Measurements from ENCODE around the gene SEC23A.
"Not testable (repeated sequence)": the region's sequence is repeated elsewhere in the genome, so short reads cannot be mapped to it uniquely, and the experiment has no call there.

SEC23A gene

DNA sequence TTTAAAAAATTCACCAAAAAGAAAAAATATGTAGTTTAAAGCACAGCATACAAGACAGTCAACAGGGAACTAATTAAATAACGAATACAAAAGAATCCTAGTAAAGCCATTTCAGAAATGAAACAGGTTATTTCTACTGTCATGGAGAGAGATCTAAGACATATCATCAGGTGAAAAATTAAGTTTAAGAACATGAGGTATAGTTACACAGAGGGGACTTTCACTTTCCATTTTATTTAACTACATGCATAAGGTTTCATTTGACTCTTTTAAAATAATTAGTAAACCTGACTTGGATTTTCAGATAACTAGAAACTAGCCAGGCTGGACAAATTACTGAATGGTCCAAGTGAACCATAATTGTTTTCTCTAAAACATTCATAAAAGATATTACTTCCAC, 11.3 kb downstream of the SEC23A start:
- no peak for DNase-seq (ENCODE audit: low spot score)

DNA sequence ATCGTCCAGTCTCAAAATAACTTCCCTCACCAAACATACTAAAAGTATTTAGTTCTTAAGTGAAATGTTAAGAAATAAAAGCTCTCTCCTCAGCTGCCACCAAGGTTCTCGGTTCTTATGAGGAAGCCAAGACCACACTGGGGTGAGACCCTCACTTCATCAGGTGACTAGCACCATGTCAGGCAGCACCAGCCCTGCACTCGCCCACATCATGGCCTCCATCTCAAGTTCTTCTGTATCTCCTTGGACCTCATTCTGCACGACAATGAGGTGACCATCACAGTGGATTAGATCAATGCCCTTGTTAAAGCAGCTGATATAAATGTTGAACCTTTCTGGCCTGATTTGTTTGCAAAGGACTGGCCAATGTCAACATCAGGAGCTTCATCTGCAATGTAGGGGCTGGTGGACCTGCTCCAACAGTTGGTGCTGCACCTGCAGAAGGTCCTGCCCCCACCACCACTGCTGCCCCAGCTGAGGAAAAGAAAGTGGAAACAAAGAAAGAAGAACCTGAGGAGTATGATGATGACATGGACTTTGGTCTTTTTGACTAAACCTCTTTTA, 12.4 kb downstream of the SEC23A start:
- DNase-seq (ENCODE audit: low spot score) = no peak

DNA sequence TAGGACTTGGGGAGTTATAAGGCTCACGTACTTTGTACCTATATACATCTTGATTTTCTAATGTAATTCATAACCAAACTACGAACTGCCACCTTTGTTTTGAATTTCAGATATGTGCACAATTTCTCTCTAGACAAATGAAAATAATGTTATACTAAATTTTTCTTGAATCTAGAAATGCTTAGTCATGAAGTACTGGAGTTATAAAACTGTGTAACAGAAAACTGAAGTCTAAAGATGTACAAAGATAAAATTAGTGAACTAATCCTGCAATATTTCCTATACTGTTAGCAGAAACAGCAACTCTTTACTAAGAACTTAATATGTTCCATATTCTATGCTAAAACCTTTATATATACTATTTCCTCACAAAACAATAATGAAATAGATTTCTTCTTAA, 15.5 kb downstream of the SEC23A start:
- DNase-seq (ENCODE audit: low spot score) = no peak

DNA sequence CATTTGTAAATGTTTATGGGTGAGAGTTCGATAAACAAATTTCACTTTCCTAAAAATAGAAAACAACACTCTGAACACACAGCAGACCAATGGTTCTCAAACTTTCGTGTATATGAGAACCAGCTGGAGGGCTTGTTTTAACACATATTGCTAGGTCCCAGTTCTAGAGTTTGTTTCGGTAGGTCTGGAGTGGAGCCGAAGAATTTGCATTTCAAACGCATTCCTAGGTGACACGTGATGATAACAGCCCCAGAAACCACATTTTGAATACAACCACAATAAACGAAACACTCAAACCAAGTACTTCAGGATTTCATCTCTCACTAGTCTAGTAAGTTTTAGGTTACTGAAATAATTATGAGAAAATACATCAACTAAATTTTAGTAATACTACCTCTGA, 17.1 kb downstream of the SEC23A start:
- no peak for DNase-seq (ENCODE audit: low spot score)

DNA sequence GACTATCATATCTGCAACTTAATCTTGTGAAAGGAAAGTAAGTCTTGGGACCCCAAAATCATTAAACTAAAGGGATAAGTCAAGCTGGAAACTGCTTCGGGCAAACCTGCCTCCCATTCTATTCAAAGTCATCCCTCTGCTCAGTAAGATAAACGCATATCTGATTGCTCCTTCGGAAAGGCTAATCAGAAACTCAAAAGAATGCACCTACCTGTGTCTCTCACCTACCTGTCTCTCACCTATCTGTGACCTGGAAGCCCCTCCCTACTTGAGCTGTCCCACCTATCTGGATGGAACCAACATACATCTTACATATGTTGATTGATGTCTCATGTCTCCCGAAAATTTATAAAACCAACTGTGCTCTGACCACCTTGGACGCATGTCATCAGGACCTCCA, 19.9 kb downstream of the SEC23A start:
- no peak for DNase-seq (ENCODE audit: low spot score)

DNA sequence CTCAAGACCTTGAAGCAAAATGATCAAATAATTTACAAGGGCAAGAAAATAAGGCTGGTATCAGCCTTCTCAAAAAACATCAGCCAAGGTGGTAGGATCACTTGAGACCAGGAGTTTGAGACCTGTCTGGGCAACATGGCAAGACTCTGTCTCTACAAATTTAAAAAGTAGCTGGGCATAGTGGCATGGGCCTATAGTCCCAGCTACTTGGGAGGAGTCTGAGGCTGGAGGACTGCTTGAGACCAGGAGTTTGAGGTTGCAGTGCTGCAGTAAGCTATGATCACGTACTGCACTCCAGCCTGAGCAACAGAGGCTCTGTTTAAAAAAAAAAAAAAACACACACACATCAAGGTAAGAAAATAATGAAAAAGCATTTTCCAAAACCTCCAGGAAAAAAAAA, 22.1 kb downstream of the SEC23A start:
- no peak for DNase-seq (ENCODE audit: low spot score)

DNA sequence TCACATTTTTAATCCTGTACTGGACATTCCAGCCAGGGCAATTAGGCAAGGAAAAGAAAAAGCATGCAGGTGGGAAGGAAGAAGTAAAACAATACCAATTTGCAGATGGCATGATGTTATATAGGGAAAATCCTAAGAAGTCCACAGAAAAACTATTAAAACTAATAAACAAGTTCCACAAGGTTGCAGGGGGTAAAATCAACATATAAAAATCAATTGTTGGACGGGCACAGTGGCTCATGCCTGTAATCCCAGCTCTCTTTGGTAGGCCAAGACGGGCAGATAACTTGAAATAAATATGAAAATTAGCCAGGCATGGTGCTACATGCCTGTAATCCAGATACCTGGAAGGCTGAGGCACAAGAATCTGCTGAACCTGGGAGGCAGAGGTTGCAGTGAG, 31.9 kb downstream of the SEC23A start:
- DNase-seq (ENCODE audit: low spot score) = no peak

DNA sequence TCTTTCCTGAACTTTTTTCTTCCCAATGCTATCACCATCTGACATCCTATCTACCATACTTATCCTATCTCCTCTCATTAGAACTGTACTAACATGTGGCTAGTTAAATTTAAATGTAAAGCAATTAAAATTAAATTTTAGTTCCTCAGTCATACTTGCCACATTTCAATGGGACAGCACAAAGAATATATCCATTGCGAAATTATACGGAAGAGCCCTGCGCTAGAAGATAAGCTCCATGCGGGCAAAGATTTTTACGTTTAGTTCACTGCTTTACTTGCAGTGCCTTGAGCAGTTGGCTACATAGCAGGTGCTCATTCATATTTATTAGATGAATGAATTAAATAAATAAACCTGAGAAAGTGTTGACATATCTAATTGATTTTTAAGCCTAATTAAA, 33.1 kb downstream of the SEC23A start:
- DNase-seq (ENCODE audit: low spot score) = no peak

DNA sequence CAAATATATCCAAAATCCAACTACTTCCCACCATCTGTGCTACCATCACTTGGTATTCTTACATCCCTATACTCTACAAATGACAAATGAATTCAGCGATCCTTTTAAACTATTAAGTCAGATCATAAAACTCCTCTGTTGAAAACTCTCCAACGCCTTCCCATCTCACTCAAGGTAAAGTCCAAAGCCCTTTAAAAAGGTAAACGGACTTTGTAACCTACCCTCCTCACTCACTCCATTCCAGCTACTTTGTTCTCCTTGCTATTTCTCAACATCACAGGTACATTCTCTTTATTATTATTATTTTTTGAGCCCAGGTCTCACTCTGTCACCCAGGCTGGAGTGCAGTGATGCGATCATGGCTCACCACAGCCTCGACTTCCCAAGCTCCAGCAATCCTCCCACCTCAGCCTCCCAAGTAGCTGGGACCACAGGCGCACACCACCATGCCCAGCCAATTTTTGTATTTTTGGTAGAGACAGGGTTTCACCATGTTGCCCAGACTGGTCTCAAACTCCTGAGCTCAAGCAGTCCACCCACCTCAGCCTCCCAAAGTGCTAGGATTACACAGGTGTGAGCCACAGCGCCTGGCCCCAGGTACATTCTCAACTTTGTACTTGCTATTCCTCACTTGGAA, 33.7 kb downstream of the SEC23A start:
- DNase-seq (ENCODE audit: low spot score) = not testable (repeated sequence)

DNA sequence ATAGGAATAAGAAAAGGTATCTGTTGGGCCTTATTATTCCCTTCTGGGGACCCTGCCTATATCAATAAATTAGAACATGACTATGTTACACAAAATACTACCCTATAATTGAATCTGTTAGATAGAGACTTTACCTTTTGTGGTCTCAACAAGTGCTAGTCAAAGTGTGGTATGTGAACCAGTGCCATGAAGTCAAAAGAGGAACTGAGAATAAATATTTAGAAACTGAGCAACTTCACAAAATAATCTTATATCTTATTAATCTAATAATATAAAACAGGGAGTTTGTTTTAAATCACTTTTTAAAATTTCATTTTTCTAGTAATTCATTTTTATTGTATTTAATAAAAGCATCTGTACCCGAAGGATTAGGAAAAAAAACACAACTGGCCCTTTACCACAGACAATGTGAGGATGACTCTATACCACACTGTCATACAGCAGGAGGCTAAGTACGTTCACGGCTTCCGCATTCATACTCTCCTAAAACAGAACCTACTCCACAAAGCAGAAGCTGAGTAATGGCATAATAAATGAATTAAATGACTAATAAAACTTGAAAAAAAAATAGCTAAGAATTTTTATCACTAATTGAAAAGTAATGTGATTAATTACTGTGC, 42.1 kb downstream of the SEC23A start:
- DNase-seq (ENCODE audit: low spot score) = no peak

DNA sequence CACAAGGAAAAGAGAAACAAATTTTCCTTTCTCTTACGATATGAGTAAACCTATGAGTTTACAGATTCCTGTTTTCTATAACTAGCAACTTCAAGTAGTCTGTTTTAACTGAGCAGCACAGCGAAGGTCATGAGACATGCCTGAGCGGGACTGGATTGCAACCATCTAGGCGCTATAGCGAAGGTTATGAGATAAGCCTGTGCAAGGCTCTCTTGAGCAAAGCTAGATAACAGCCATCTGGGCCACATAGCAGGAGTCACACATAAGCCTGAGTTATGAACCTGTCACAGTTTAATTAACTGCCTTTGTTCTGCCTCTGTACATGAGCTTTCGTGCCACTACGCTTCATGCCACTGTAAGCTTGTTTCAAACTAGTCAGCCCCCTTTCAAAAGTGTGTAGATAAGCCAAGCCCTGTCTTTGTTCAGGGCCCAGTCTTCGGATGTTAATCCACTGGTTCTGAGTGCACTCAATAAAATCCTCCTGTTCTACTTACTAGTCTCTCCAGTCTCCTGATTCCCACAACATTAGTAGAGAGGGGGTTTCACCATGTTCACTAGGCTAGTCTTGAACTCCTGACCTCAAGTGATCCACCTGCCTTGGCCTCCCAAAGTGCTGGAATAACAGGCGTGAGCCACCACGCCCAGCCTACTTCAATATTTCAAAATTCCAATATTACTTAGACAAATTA, 47.1 kb downstream of the SEC23A start:
- no peak for DNase-seq (ENCODE audit: low spot score)

DNA sequence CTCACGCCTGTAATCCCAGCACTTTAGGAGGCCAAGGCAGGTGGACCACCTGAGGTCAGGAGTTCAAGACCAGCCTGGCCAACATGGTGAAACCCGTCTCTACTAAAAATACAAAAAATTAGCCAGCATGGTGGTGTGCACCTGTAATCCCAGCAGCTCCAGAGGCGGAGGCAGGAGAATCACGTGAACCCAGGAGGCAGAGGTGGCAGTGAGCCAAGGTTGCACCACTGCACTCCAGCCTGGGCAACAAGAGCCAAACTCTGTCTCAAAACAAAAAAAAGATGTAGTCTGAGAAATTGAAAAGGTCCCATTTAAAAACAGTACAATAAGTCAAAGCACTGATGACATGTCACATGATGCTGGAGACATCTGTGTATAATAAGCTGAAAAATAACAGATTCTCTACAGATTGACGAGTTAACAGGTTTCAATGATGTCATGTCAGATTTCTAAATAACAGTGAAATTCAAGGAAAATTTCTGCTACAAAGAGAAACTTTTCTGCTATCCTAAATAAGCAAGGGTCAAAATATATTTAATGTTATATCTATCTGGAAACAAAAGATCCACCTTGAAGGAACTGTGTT, 50.1 kb downstream of the SEC23A start:
- not testable (repeated sequence) for DNase-seq (ENCODE audit: low spot score)

DNA sequence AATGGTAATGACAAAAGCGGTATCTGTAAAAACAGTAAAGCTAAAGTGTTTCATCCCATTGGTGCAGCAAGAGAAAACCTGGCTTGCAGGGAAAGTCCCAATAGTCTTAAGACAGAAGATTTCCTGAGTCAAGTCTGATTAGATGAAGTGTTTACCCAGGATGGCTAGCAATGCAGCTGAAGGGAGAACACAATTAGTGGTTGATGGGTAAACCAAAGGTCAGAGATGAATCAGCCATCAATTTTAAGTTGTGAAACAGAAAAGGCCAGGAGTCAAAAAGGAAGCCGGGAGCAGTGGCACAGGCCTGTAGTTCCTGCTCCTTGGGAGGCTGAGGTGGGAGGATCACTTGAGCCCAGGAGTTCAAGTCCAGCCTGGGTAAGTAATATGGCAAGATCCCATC, 52.6 kb downstream of the SEC23A start:
- DNase-seq (ENCODE audit: low spot score) = no peak

DNA sequence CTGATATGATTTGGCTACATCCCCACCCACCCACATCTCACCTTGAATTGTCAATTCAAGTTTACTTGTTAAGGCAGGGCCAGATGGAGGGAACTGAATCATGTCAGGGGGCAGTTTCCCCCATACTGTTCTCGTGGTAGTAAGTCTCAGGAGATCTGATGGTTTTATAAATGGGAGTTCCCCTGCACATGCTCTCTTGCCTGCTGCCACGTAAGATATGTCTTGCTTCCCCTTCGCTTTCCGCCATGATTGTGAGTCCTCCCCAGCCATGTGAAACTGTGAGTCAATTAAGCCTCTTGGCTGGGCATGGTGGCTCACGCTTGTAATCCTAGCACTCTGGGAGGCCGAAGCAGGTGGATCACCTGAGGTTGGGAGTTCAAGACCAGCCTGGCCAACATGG, 57.1 kb downstream of the SEC23A start:
- DNase-seq (ENCODE audit: low spot score) = not testable (repeated sequence)

DNA sequence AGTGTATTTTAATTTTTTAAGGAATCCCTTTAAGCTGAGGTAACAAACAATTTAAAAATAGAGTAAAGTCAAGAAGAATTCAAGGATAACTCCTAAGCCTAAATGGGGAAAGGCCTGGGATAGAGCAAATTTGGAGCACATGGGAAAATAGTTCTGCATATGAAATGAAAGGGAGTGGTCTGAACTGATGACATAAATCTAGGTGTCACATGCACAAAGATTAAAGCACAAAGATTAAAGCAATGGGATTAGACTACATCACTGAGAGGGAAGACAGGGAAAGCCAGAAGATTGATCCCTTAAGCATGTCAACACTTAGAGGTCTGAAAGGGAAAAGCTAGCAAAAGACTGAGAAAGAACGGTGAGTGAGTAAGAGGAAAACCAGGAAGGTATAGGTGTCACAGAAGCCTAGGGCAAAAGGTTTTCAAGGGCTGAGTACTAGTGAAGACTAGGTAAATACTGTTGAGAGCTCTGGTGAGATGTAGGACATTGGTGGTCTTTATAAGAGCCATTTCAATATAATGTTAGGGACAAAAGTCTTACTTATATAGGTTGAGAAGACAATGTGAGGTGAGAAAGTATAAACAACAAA, 59.6 kb downstream of the SEC23A start:
- DNase-seq (ENCODE audit: low spot score) = no peak

DNA sequence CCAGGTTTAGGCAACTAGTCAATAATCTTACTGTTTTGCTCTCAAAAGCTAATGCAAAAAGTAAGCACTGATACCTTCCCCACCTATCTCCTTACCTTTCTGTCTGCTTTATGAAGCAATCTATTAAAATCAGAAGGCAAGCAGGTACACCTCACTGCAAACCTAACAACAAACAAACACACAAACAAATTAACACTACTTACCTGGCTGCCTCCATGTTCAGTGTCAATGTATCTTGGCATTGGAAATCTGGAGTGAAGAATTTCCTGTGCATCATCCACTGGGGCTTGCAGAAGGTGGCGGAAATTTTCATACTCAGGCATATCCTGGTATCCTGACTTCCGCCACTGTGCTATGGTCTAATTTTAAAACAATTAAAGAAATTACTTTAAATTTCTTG, 62.5 kb downstream of the SEC23A start:
- no peak for DNase-seq (ENCODE audit: low spot score)

DNA sequence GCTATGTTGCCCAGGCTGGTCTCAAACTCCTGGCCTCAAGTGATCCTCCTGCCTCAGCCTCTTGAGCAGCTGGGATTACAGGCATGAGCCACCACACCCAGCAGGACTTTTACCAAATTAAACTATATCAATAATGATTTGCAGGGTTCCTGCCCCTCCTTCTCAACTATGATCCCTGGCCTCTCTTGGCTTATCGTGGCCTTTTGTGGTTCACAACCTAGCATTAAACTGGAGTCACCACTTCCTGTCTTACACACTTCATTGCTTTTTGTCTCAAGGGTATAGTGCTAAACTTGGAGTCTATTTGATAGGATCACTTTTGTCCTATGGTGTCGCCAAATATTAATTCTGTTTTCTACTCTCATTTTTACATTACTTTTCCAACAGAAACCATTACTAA, 64.5 kb downstream of the SEC23A start:
- DNase-seq (ENCODE audit: low spot score) = no peak

DNA sequence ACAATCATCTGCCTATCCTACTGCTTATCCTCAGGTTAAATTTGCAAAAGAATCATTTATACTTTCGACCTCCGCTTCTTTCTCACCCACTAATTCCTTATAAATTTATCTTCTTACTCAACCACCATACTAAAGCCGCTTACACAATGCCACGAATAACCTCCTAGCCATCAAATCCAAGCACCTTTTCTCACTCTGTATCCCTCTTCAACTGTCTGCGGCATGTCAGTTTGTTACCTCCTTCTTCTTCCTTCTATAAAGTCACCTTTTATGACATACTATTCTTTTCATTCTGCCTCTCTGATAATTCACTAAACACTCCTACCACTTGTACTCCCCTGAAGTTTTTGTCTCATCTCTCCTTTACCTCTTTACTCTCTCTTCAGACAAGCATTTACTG, 66.3 kb downstream of the SEC23A start:
- no peak for DNase-seq (ENCODE audit: low spot score)

DNA sequence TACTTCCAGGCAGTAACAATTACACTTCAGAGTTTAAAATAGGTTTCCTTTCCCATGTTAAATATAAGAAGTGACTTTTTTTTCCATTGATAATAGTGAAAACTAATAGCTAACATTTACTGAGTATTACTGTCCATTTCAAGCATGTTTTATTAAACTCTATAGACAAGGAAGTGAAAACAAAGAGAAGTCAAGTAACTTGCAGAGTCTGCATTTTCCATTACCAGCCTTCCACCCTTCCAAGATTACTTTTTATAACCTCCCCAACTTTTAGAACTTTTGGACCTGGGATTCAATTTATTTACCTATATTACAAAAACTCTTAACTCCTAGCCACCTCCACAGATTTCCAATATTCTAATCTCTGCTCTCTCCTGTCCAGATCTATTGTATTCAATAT, 67.7 kb downstream of the SEC23A start:
- no peak for DNase-seq (ENCODE audit: low spot score)

DNA sequence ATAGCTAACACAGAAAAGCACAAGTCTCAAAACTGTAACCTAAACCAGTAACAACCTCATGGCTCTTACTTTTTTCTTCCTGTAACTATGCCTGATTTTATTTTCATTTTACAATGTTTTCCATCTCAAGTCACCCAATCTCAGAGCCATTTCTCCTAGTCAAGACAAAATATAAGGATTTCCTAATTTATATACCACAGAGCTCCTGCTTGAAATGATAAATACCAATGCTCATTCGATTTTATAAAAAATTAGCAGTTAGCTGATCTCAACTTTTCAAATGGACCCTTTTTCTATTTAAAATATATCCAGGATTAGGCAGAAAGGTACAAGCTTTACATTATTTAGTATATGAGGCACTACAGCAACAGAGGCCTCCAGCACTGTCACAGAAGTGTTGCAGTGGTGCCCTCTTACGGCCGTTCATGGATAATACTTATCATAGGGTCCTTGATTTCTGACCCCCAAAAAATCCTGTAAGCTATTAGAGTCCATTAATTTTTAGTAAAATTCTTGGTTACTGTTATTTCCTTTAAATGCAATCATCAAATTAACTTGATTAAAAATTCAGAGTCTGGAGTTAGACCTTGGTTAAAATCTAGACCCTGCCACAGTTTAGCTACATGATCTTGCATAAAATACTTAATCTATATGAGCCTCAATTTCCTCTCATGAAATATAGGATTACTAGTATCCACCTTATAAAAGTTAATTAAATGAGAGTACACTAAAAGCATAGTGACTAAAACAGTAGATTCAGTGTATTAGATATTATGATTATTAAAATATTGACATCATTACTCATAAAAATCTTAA, 68.3 kb downstream of the SEC23A start:
- DNase-seq (ENCODE audit: low spot score) = no peak

DNA sequence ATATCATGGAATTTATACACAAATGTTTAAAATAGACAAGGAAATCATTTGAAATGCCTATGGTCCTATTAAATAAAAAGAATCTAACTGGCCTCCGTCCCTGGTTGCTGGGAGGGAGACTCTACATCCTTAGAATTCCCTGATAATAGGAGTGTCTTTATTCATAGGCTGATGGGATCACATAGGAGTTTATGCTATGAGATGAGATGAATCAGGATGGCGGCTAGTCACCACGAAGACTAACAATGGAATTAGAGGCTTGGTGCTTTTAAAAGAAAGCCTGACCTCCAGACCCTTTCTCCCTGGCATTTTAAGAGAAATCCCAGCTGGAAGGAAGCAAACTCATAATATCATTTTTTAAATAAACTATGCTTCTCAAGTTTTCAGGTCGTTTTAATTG, 69.7 kb downstream of the SEC23A start:
- DNase-seq (ENCODE audit: low spot score) = no peak

DNA sequence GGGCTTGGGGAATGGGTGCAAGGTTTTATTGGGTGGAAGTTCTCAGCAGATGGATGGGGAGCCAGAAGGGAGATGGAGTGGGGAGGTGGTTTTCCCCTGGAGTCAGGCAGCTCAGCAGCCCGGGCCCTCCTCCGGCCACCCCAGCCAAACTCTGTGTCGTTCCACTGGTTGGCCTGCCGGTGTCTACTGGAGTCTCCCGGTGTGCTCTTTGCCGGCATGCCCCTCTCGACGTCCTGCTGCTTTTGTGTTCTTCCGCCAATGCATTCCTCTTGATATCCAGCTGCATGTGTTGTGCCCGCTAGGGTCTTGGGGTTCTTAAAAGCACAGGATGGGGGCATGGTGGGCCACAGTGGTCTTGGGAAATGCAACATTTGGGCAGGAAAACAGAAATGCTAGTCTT, 72.8 kb downstream of the SEC23A start:
- no peak for DNase-seq (ENCODE audit: low spot score)
